Measurements from ENCODE around the gene MINDY4.

Gene MINDY4

DNA sequence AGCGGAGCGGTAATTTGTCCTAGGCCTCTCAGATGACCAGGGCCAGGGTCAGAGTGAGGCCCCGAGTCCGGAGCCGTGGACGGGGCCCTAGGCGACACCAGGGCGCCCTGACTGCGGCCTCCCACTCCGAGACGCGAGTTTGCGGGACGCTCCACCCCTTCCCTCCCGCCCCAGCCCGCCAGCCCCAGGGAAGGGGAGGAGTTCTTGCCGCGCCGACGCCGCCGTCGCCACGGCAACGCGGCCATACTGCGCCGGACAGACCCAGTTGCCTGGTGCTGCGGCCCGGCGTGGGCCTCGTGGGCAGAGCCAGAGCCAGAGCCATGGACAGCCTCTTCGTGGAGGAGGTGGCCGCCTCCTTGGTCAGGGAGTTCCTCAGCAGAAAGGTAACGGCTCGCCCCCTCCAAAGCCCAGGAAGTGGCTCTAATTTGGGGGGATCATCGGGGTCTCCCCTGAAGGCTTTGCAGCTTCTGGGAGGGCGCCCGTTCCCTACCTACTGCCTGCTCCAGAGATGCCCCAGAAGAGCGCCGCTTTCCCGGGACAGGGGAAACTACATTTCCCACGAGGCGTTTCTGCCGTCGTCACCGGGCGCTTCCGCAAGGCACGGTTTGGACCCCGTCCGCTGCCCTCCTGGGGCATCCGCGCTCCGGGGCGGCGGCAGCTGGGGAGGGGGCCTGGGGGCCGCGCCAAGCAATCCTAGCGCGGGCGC lies at the start of gene MINDY4:
TSS of gene MINDY4 (plus strand) at position 244 of the 706 bp plus-strand sequence. CDS start at position 321, 77 bp downstream.
- Mint-ChIP-seq H3K4me3 (peak within 1 kb of the TSS; percentile 92), H3K27me3 (no peaks in the 10 kb centered on the region), H3K36me3 (no peaks in the 10 kb centered on the region), H3K9me3 (no peaks in the 10 kb centered on the region), H3K4me1 (peaks cover 9% of the 10 kb centered on the region), H3K27ac (peak within 1 kb of the TSS; percentile 85)

DNA sequence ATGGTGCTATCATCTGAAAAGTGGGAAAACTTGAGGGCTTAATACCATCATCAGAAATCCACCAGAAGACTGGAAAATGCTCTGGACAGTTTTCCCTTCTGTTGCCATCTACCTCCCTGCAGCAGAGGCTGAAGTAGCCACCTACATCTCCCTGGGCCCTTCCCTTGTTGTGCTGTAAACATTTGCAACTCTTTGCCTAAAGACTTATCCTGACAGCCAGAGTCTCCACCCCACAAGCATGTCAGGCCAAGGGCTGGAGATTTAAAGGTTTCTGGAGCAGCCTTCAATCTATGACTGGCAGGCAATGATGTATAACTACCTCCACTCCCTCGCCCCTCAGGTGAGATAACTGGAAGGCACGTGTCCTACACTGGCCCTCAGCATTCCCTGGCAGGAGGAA lies 49.0 kb upstream of the MINDY4 start:
- H3K36me3 Mint-ChIP-seq: peaks cover 30% of the 10 kb centered on the region
- peaks cover 31% of the 10 kb centered on the region for H3K4me1 Mint-ChIP-seq
- no peak overlapping the region for H3K27ac Mint-ChIP-seq
- no peaks in the 10 kb centered on the region for H3K27me3 Mint-ChIP-seq
- H3K9me3 Mint-ChIP-seq: peaks cover 8% of the 10 kb centered on the region
- H3K4me3 Mint-ChIP-seq: no peak overlapping the region

DNA sequence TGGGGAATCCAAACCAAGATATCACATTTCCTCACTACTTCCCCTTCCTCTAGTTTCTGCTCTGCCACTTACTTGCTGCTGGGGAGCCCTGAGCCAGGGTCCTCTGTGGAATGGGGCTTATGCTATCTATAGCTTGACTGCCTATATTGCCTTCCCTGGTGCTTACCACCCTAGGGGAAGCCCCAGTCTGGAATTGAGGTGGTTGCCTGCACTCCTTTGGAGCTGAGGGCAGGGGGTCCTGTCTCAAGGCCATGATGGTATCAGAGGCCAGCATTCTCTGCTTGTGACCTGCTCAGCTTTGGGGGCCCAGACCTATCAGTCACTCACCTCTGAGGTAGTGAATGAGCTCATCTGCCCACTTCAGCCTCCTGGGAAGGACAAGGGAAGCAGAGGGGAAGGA lies 48.5 kb upstream of the MINDY4 start:
- Mint-ChIP-seq H3K9me3 (peaks cover 6% of the 10 kb centered on the region), H3K4me3 (no peak overlapping the region), H3K4me1 (peaks cover 36% of the 10 kb centered on the region), H3K27me3 (no peaks in the 10 kb centered on the region), H3K36me3 (peaks cover 27% of the 10 kb centered on the region), H3K27ac (peak overlapping the region; percentile 27)

DNA sequence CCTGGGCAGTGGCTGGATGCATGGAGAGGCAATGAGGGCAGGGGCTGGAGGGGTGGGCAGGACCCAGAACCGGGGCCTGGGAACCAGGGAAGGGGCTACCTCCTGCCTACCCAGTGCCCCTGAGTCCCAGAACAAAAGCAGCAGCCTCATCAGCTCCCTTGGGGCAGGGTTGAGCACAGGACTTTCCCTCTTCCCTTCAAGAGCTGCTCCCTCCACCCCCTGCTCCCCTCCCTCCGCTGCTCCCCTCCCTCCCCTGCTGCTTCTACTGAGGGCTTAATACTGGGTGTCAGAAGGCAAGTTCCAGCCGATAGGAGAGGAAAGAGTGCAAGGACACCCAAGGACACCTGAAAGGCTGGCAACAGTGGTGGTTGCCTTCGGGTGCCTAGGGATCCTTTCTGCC lies 47.4 kb upstream of the MINDY4 start:
- peaks cover 6% of the 10 kb centered on the region for H3K9me3 Mint-ChIP-seq
- peaks cover 16% of the 10 kb centered on the region for H3K36me3 Mint-ChIP-seq
- no peak overlapping the region for H3K27ac Mint-ChIP-seq
- peaks cover 47% of the 10 kb centered on the region for H3K4me1 Mint-ChIP-seq
- H3K27me3 Mint-ChIP-seq: no peaks in the 10 kb centered on the region
- H3K4me3 Mint-ChIP-seq: no peak overlapping the region

DNA sequence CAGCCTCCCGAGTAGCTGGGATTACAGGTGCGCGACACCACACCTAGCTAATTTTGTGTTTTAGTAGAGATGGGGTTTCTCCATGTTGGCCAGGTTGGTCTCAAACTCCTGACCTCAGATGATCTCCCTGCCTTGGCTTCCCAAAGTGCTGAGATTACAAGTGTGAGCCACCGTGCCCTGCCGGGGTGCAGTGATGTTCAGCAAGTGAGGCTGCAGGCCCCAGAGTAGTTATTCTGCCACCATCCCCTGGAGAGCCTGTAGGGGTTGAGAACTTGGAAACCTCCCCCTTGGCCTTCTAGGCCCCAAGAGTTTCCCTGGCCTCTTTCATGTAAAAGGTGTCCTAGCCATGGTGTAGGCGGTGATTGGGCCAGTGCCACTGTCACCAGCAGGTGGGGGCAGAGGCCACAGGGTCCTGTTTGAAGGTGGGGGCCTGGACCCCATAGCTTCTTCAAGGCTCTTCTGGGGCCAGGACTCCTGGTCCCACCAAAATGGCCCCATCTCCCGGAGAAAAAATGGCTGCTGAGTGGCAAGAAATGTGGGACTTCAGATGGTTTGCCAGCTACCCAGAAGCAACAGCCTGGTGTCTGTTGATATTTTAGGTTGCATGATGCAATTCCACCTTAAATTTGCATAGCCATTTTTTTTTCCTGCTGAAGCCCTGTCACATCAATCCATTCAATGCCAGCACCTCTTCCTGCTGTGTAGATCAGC lies 44.8 kb upstream of the MINDY4 start:
- peaks cover 63% of the 10 kb centered on the region for H3K4me1 Mint-ChIP-seq
- H3K27ac Mint-ChIP-seq: peak overlapping the region; percentile 95
- H3K4me3 Mint-ChIP-seq: peak overlapping the region; percentile 87

DNA sequence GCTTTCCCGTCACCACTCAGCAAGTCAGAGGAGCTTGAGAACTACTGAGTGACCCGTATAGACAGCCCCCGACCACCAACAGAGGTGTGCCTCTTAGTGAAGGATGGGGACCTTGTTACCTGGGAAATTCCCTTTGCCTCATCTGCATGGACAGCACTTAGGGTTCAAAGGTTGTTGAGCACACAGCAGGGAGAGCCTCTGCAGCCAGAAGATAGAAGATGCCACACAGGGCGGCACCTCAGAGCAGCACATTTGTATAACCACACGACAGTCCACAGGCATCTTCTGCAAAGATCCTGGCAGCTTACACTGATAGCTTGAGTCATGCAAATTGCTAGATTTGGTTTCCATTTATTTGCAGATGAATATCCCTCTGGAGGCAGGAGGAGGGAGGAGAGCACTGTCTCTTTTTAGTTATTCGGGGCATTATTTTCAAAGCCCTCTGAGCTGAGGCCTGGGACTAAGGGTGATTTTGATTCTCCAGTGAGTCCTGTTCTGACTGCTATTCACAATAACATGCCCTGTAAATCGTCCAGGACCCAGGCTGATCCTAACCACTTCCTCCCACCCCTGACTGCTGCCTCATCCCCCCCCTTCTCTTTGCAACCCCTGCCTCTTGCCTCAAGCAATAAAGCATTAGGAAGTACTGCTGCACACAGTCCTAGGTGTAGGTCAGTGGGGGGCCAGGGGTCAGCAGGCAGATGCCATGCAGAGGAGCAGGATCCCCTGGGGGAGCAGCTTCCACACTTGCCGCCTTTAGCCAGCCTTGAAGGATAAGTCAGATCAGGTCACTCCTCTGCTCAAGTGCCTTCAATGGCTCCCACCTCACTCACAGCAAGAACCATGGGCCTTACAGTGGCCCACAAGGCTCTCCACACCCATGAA lies 43.9 kb upstream of the MINDY4 start:
- Mint-ChIP-seq H3K27ac (peak overlapping the region; percentile 95), H3K4me3 (peak overlapping the region; percentile 87), H3K4me1 (peaks cover 72% of the 10 kb centered on the region), H3K9me3 (no peaks in the 10 kb centered on the region), H3K36me3 (peaks cover 3% of the 10 kb centered on the region), H3K27me3 (no peaks in the 10 kb centered on the region)

More for the DNA sequence above, 44.8 kb upstream of the MINDY4 start:
- H3K27me3 Mint-ChIP-seq: no peaks in the 10 kb centered on the region
- H3K36me3 Mint-ChIP-seq: peaks cover 1% of the 10 kb centered on the region
- H3K9me3 Mint-ChIP-seq: no peaks in the 10 kb centered on the region

DNA sequence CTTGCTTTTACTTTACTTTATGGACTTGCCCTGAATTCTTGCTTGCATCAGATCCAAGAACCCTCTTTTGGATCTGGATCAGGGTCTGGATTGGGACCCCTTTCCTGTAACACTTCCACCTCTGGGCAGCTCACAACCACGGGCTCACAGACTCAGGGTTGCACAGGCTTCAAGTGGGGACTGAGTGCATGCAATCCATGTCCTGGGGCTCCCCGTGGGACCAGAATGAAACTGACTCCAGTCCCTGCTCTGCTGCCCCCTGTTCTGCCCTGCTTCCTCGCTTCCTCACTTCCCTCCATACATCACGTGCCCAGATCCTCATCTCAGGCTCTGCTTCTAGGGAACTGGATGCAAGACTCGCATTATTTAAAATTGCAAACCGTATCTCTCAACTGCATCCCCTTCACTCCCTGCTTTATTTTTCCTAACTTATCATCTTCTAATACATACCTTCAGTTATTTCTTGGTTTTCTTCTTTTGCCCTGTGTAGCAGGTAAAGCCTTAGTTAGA lies 42.6 kb upstream of the MINDY4 start:
- Mint-ChIP-seq H3K9me3 (no peaks in the 10 kb centered on the region), H3K27ac (peak overlapping the region; percentile 25), H3K36me3 (peaks cover 3% of the 10 kb centered on the region), H3K4me3 (peak overlapping the region; percentile 34), H3K27me3 (no peaks in the 10 kb centered on the region), H3K4me1 (peaks cover 75% of the 10 kb centered on the region)

DNA sequence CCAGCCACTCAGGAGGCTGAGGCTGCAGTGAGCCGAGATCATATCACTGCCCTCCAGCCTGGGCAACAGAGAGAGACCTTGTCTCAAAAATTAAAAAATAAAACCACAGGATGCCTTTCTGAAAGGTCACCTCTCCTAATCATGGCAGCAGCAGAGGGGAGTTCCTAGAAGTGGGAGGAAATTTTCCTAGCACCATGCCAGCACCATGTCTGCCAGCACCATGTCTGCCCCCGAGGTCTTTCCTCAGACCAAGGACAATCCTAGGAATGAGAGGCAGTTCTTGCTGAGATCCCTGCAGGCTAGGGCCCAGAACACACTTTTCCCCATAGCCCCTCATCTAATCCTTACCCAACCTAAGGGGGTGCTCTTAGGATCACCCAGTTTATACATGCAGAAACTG lies 41.6 kb upstream of the MINDY4 start:
- Mint-ChIP-seq H3K27ac (no peak overlapping the region), H3K4me1 (peaks cover 72% of the 10 kb centered on the region), H3K36me3 (peaks cover 1% of the 10 kb centered on the region), H3K4me3 (no peak overlapping the region), H3K27me3 (no peaks in the 10 kb centered on the region), H3K9me3 (no peaks in the 10 kb centered on the region)

DNA sequence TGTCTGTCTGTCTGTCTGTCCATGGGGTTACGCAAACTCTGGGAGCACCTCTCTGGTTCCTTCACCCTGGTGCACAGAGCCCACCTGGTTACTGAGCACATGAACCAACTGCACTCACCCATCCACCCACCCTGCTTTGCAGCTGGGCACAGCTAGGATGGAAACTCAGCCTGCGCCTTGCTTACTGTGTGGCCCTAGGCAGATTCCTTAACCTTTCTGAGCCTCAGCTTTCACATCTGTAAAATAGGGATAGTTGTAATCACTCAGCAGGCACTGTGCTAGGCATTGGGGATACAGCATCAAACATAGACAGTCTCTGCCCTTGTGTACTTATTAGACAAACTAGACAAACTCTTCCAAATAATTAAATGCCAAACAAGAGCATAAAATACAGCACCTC lies 41.1 kb upstream of the MINDY4 start:
- Mint-ChIP-seq H3K9me3 (no peaks in the 10 kb centered on the region), H3K4me3 (no peak overlapping the region), H3K27me3 (no peaks in the 10 kb centered on the region), H3K4me1 (peaks cover 72% of the 10 kb centered on the region), H3K36me3 (peaks cover 1% of the 10 kb centered on the region), H3K27ac (no peak overlapping the region)

DNA sequence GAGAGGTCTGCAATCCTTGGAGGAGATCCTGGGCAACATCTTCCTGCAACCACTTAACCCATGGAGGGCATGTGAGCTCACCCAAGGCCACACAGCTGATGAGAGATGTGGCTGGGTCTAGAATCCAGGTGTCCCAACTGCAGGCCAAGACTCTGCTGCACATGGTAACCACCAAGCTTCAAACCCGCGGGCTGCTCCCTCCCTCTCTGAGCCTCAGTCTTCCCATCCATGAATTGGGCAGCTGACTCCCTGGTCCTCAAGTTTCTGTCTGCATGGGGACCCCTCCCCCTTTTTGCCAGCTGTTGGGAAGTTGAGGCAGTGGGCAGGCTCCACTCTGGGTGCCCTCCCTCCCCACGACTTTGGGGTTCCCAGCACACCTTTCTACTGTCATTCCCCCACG lies 40.2 kb upstream of the MINDY4 start:
- H3K4me1 Mint-ChIP-seq: peaks cover 64% of the 10 kb centered on the region
- H3K27ac Mint-ChIP-seq: no peak overlapping the region
- H3K9me3 Mint-ChIP-seq: no peaks in the 10 kb centered on the region
- peaks cover 1% of the 10 kb centered on the region for H3K36me3 Mint-ChIP-seq
- H3K4me3 Mint-ChIP-seq: no peak overlapping the region
- H3K27me3 Mint-ChIP-seq: no peaks in the 10 kb centered on the region

DNA sequence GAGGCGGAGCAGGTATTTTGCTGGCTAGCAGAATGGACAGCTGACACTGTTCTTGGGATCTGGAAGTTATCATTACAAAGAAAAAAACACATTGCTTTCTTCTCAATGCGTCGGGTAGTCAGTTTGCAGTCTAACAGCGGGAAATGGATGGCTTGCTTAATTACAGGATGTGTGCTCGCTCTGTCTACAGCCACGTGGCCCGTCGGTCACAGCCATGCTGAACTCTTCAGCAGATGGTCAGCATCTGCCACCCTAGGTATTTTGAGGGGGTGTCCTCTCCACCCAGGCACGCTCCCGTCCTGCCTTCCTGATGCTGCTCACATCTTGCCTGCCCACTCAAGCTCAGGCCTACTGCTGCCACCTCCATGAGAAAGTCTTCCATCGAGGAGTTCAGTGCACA lies 39.6 kb upstream of the MINDY4 start:
- Mint-ChIP-seq H3K36me3 (peaks cover 1% of the 10 kb centered on the region), H3K27me3 (no peaks in the 10 kb centered on the region), H3K4me3 (no peak overlapping the region), H3K4me1 (peaks cover 58% of the 10 kb centered on the region), H3K27ac (no peak overlapping the region), H3K9me3 (no peaks in the 10 kb centered on the region)

DNA sequence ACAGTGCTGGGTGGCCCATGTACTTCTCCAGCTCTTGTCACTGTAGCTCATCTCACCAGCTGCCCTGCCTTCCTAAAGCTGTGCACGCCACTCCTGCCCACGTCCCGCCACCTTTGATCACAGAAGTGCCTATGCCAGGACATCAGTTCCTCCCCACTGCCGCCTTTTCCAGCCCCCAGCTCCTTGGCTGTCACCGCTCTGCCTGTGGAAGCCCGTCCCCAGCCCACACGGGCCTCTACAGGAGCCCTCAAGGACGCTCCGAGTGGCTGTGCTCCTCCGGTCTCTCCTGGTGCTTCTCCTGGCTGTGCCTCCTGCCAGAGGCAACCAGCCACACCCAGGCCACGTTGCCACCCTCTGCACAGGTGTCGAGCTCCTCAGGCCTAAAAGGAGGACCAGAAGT lies 38.6 kb upstream of the MINDY4 start:
- Mint-ChIP-seq H3K27ac (no peak overlapping the region), H3K36me3 (peaks cover 1% of the 10 kb centered on the region), H3K27me3 (no peaks in the 10 kb centered on the region)

DNA sequence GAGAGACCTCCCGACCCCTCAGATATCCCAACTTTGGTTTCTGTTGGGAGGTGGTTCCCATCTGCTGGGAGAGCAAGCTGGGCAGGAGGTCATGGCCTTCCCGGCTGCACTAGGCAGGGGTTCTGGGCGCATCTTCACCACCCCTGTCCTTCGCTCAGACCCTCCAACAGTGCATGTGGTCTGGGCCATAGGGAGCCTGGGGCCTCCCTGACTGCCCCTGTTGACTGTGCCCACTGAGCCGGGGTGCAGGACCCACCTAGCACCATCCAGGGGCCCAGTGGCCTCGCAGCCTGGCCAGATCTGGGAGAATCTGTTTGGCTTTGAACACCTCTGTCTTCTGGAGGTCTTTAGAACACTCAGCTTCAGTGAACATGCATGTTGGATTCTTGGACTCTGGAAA lies 38.0 kb upstream of the MINDY4 start:
- no peak overlapping the region for H3K27ac Mint-ChIP-seq
- no peak overlapping the region for H3K4me3 Mint-ChIP-seq
- no peaks in the 10 kb centered on the region for H3K9me3 Mint-ChIP-seq
- peaks cover 1% of the 10 kb centered on the region for H3K36me3 Mint-ChIP-seq
- no peaks in the 10 kb centered on the region for H3K27me3 Mint-ChIP-seq
- H3K4me1 Mint-ChIP-seq: peaks cover 54% of the 10 kb centered on the region

More for the DNA sequence above, 38.6 kb upstream of the MINDY4 start:
- H3K4me1 Mint-ChIP-seq: peaks cover 54% of the 10 kb centered on the region
- H3K9me3 Mint-ChIP-seq: no peaks in the 10 kb centered on the region
- no peak overlapping the region for H3K4me3 Mint-ChIP-seq

DNA sequence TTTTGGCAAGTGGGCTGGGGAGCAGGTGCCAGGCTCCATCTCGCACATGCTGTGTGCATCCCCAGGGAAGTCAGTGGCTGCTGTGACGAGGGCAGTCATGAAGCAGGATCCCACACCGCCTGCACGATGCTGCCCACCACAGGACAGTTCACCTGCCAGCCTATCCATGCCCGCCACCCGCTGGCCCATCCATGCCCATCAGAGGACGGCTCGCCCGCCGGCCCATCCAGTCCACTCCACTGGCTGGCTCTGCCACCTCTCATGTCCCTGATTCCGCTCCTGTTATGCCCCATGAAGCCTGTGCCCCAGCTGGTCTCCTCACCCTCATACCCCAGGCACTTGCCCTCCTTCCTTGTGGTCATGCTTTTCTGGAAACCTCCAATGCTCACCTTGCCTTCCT lies 37.5 kb upstream of the MINDY4 start:
- Mint-ChIP-seq H3K27me3 (no peaks in the 10 kb centered on the region), H3K9me3 (no peaks in the 10 kb centered on the region), H3K4me3 (no peak overlapping the region), H3K27ac (no peak overlapping the region), H3K36me3 (peaks cover 1% of the 10 kb centered on the region), H3K4me1 (peaks cover 54% of the 10 kb centered on the region)

DNA sequence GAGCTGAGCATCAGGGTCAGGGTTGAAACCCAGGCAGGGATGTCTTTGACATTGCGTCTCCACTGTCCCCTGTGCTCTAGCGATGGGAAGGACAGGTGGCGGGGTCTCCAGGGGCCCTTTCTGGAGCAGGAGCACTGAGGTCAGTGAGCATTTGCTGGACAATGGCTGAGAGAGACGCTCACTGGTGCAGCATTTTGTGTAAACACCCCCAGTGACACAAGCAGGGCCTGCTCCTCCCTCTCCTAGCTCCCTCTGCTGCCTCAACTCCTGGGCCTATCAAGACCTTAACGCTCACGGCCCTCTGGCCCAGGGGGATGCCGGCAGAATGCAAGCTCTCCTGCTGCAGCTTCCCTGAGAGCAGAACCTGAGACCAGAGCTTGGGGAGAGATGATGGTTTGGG lies 36.7 kb upstream of the MINDY4 start:
- Mint-ChIP-seq H3K4me1 (peaks cover 57% of the 10 kb centered on the region), H3K4me3 (no peak overlapping the region), H3K27ac (no peak overlapping the region), H3K36me3 (peaks cover 1% of the 10 kb centered on the region), H3K27me3 (no peaks in the 10 kb centered on the region), H3K9me3 (no peaks in the 10 kb centered on the region)
